Right atrium auricular region (tissue), 2 donors: ENCODE data around the gene C9orf85. TPM values are rescaled to one million over a fixed set of nuclear protein-coding genes. Genes with fewer than 3 reads are reported as not detected.

ENCODE experiments used
- DNase-seq: peaks from one replicate; pipeline ENCODE4 v3.0.0-alpha.2; 2019; ENCODE audit warnings: low spot score
- H3K27ac ChIP-seq, 2 donors: fragments of 200-600 bp; sonication (generic); 1 replicate in 1 of 2; 2 replicates in 1 of 2; pipeline ENCODE4 v1.5.1; 2016 to 2019
- H3K27me3 ChIP-seq, 2 donors: fragments of 200-600 bp; sonication (generic); one replicate each; pipeline versions ENCODE4 v1.5.1 to v1.6.0; 2017 to 2019
- H3K36me3 ChIP-seq: fragments of 200-600 bp; sonication (generic); one replicate; pipeline ENCODE4 v1.5.1; 2016
- H3K4me1 ChIP-seq, 2 donors: fragments of 200-600 bp; sonication (generic); one replicate each; pipeline versions ENCODE4 v1.5.1 to v1.6.0; 2017 to 2019
- H3K4me3 ChIP-seq, 2 donors: fragments of 200-600 bp; sonication (generic); 1 replicate in 1 of 2; 2 replicates in 1 of 2; pipeline ENCODE4 v1.5.1; 2017 to 2019; ENCODE audit warnings: mild to moderate bottlenecking in 1 of 2, moderate library complexity in 1 of 2
- H3K9me3 ChIP-seq, 2 donors: fragments of 200-600 bp; sonication (generic); one replicate each; pipeline ENCODE4 v1.5.1; 2019
- CTCF ChIP-seq, 2 donors: fragments of 200-600 bp; sonication (generic); IDR thresholded peaks; one replicate each; pipeline ENCODE4 v1.5.1; 2019; ENCODE audit warnings: antibody characterized with exemption in 2 of 2
- total RNA-seq, 2 donors: library from RNA; depleted of rRNA; stranded (reverse); fragments of >200 nt; gene quantifications; one replicate each; pipeline ENCODE4 v1.1.0, GENCODE V29; 2016

The C9orf85 gene
- total RNA-seq, 2 donors from 2014 or later = 5.5 to 9.0 TPM

GRCh38 chr9:71878327-71879274, 32.8 kb upstream of the C9orf85 start:
- TF ChIP-seq CTCF (IDR thresholded peaks at IDR 0.05) = no peak
- Histone ChIP-seq H3K4me1 (no peaks in the 10 kb centered on the region), H3K36me3 (no peaks in the 10 kb centered on the region), H3K27me3 (no peaks in the 10 kb centered on the region), H3K4me3 (no peak overlapping the region), H3K27ac (no peak overlapping the region), H3K9me3 (peaks cover 6 to 51% of the 10 kb centered on the region in 2 donors)
- DNase-seq = no peak

DNA sequence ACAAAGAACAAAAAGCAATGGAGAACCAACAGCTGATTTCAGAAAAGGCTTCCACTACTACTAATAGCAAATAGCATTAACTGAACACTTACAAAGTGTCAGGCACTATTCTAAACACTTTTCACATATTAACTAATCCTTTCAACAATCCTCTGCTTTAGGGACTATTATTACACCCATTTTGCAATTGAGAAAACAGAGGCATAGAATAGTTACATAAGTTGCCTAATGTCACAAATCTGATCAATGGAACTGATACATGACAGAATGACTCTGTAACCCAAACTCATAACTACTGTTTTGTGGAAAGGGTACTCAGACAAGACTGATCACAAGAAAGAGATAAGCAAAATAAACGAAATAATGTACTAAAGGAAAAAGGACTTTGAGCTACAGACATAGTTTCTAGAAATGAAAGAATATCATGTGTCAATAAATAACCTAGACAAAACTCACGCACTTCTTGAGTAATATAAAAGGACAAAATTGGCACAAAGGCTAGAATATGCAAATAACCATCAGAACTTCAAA, 31.7 kb upstream of the C9orf85 start:
- H3K4me1 ChIP-seq = no peaks in the 10 kb centered on the region
- H3K27ac ChIP-seq = no peak overlapping the region
- peaks cover 6 to 63% of the 10 kb centered on the region in 2 donors for H3K9me3 ChIP-seq
- H3K27me3 ChIP-seq = no peaks in the 10 kb centered on the region
- H3K4me3 ChIP-seq = no peak overlapping the region
- TF ChIP-seq CTCF (IDR thresholded peaks at IDR 0.05) = no peak
- H3K36me3 ChIP-seq = no peaks in the 10 kb centered on the region
- no peak for DNase-seq

DNA sequence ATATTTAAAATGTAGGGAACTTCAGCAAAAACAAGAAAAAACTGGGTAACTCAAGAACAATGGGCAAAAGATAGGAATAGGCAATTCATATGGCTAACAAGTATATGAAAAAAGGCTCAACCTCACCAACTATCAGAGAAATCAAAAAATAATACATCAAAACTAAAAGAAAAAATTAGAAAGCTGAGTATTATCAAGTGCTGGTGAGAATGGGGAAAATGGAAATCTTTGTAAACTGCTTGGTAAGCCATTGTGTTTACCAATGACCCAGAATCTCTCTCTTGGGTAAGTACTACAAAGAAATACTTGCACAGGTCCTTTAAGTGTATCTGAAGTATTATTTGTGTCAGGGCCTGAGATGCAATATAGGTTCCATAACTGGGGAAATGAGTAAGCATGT, 27.4 kb upstream of the C9orf85 start:
- DNase-seq = no peak
- H3K4me1 ChIP-seq = no peaks in the 10 kb centered on the region
- H3K27ac ChIP-seq = no peak overlapping the region
- no peak for TF ChIP-seq CTCF (IDR thresholded peaks at IDR 0.05)
- H3K36me3 ChIP-seq = no peaks in the 10 kb centered on the region
- H3K27me3 ChIP-seq = no peaks in the 10 kb centered on the region
- H3K4me3 ChIP-seq = no peak overlapping the region
- peaks cover under 1 to 48% of the 10 kb centered on the region in 2 donors for H3K9me3 ChIP-seq

- peaks cover 0 to 33% of the 10 kb centered on the region in 2 donors for H3K9me3 ChIP-seq
- TF ChIP-seq CTCF (IDR thresholded peaks at IDR 0.05) = no peak
- H3K4me3 ChIP-seq = no peak overlapping the region
- H3K27me3 ChIP-seq = no peaks in the 10 kb centered on the region
- peaks cover 0 to 5% of the 10 kb centered on the region in 2 donors for H3K4me1 ChIP-seq
- no peak overlapping the region for H3K27ac ChIP-seq
- DNase-seq = no peak
- H3K36me3 ChIP-seq = no peaks in the 10 kb centered on the region
Measured at GRCh38 chr9:71885467-71885866, 26.0 kb upstream of the C9orf85 start.

GRCh38 chr9:71886015-71886414, 25.4 kb upstream of the C9orf85 start:
- no peak for TF ChIP-seq CTCF (IDR thresholded peaks at IDR 0.05)
- Histone ChIP-seq H3K9me3 (peaks cover 0 to 28% of the 10 kb centered on the region in 2 donors), H3K27ac (no peak overlapping the region), H3K4me1 (peaks cover 0 to 5% of the 10 kb centered on the region in 2 donors), H3K4me3 (no peak overlapping the region), H3K36me3 (no peaks in the 10 kb centered on the region), H3K27me3 (no peaks in the 10 kb centered on the region)
- no peak for DNase-seq
